ENCODE results near the gene KRTAP10-2. TPM values are rescaled to one million over a fixed set of nuclear protein-coding genes. Genes with fewer than 3 reads are reported as not detected.
"Not testable (repeated sequence)": the region's sequence is repeated elsewhere in the genome, so short reads cannot be mapped to it uniquely, and the experiment has no call there.

Gene KRTAP10-2
- total RNA-seq, 1 experiment from 2014 or later = not detected

DNA sequence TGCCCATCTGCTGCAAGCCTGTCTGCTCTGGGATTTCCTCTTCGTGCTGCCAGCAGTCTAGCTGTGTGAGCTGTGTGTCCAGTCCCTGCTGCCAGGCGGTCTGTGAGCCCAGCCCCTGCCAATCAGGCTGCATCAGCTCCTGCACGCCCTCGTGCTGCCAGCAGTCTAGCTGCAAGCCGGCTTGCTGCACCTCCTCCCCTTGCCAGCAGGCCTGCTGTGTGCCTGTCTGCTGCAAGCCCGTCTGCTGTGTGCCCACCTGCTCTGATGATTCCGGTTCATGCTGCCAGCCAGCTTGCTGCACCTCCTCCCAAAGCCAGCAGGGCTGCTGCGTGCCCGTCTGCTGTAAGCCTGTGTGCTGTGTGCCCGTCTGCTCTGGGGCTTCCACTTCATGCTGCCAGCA, 49.8 kb upstream of the KRTAP10-2 start:
- not testable (repeated sequence) for H3K23me2 ChIP-seq (ENCODE audit: insufficient read length, low read depth, low read length, poor library complexity, severe bottlenecking); H4K5ac ChIP-seq (ENCODE audit: insufficient read length, low read depth, low read length); H3K4me2 ChIP-seq (ENCODE audit: insufficient read depth, insufficient read length, low read length); H3K4me1 ChIP-seq (ENCODE audit: insufficient read depth, low read length); H3K14ac ChIP-seq (ENCODE audit: insufficient read depth, low read length); H3K56ac ChIP-seq (ENCODE audit: insufficient read length, low read depth, low read length); H2AFZ ChIP-seq (ENCODE audit: low read length); H4K20me1 ChIP-seq (ENCODE audit: control insufficient read depth, insufficient read depth, insufficient read length); H3K79me1 ChIP-seq (ENCODE audit: insufficient read depth, low read depth, low read length, poor library complexity, severe bottlenecking); H3K36me3 Mint-ChIP-seq (ENCODE audit: insufficient read depth in 1 of 3, low read depth in 3 of 3); H2BK120ac ChIP-seq (ENCODE audit: low read depth, low read length, poor library complexity, severe bottlenecking); H3K4ac ChIP-seq (ENCODE audit: low read depth, low read length); H3K9ac ChIP-seq (ENCODE audit: extremely low read depth, insufficient read length, low read length); H2BK15ac ChIP-seq (ENCODE audit: low read depth, low read length); H3K4me3 Mint-ChIP-seq; H3K27ac ChIP-seq (ENCODE audit: insufficient read length, low read depth, low read length); H3K23ac ChIP-seq (ENCODE audit: insufficient read length, low read depth, low read length); H4K8ac ChIP-seq (replicated peaks; ENCODE audit: insufficient read length, low read depth, low read length); H3T11ph ChIP-seq (ENCODE audit: low read length); H4K91ac ChIP-seq (ENCODE audit: insufficient read length, low read depth, low read length); H3K9me3 ChIP-seq (ENCODE audit: control insufficient read depth, low read depth, low read length); H3K27me3 ChIP-seq (ENCODE audit: insufficient read depth, low read length); H2BK5ac ChIP-seq (ENCODE audit: insufficient read length, low read length); H2BK12ac ChIP-seq (ENCODE audit: insufficient read length, low read depth, low read length); H3K79me2 ChIP-seq (ENCODE audit: insufficient read depth, low read length); H3K9me3 Mint-ChIP-seq; H3K18ac ChIP-seq (ENCODE audit: insufficient read length, low read depth, low read length); H2AK5ac ChIP-seq (ENCODE audit: insufficient read length, low read length); H2BK20ac ChIP-seq (ENCODE audit: low read depth, low read length, poor library complexity, severe bottlenecking)
- H3K27ac Mint-ChIP-seq = peak overlapping the region in 1 of 3 experiments; percentile 82; a peak in 1 of 7 replicates
- no CpG with 5 or more reads among the region's 10 CpGs for WGBS (ENCODE audit: extremely low coverage, insufficient read length, low lambda C conversion rate)
- peaks cover 36 to 37% of the 10 kb centered on the region in 2 experiments for H3K4me1 Mint-ChIP-seq
- TF ChIP-seq, protein P1, sequence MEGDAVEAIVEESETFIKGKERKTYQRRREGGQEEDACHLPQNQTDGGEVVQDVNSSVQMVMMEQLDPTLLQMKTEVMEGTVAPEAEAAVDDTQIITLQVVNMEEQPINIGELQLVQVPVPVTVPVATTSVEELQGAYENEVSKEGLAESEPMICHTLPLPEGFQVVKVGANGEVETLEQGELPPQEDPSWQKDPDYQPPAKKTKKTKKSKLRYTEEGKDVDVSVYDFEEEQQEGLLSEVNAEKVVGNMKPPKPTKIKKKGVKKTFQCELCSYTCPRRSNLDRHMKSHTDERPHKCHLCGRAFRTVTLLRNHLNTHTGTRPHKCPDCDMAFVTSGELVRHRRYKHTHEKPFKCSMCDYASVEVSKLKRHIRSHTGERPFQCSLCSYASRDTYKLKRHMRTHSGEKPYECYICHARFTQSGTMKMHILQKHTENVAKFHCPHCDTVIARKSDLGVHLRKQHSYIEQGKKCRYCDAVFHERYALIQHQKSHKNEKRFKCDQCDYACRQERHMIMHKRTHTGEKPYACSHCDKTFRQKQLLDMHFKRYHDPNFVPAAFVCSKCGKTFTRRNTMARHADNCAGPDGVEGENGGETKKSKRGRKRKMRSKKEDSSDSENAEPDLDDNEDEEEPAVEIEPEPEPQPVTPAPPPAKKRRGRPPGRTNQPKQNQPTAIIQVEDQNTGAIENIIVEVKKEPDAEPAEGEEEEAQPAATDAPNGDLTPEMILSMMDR (conservative IDR thresholded peaks at IDR 0.05) = 0 out of 3 replicates have a peak, but pooled peaks have one; percentile 8
- peaks cover 11% of the 10 kb centered on the region for H3K27me3 Mint-ChIP-seq (ENCODE audit: low read depth)
- peak; percentile 30 for DNase-seq

DNA sequence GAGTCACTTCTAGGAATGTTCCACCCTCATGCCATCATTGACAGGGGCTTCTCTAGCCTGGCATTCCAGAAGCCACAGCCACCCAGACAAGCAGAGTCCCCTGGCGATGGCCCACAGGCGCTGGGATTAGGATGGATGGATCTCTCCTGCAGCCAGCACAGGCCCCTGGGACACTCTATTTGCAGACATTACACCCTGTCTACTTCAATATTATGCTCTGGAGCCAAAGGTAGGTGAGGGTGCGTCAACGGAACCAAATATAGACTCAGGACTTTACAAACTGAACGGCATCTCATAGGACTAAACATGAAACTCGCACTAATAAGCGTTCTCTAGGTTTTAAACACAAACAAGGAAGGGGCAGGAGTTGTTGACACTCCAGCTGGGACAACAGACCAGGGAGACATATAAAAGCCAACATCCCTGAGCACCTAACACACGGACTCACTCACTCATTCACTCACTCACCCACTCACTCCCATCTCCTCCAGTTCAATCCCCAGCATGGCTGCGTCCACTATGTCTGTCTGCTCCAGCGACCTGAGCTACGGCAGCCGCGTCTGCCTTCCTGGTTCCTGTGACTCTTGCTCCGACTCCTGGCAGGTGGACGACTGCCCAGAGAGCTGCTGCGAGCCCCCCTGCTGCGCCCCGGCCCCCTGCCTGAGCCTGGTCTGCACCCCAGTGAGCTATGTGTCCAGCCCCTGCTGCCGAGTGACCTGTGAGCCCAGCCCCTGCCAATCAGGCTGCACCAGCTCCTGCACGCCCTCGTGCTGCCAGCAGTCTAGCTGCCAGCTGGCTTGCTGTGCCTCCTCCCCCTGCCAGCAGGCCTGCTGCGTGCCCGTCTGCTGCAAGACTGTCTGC, 49.0 kb upstream of the KRTAP10-2 start, which contains the start of gene KRTAP10-7:
TSS of gene KRTAP10-7 (plus strand) at position 480 of the 861 bp plus-strand sequence. CDS start at position 505, 25 bp downstream.
- Mint-ChIP-seq H3K4me1 (peaks cover 37 to 38% of the 10 kb centered on the region in 2 experiments), H3K27ac (peak within 1 kb of the TSS in 2 of 3 experiments; percentile 55 to 90; a peak in 5 of 7 replicates), H3K27me3 (ENCODE audit: low read depth) (peaks cover 11% of the 10 kb centered on the region)
- H2BK120ac ChIP-seq (ENCODE audit: low read depth, low read length, poor library complexity, severe bottlenecking); H3K9ac ChIP-seq (ENCODE audit: extremely low read depth, insufficient read length, low read length); H3K4me2 ChIP-seq (ENCODE audit: insufficient read depth, insufficient read length, low read length); H4K5ac ChIP-seq (ENCODE audit: insufficient read length, low read depth, low read length); H2BK20ac ChIP-seq (ENCODE audit: low read depth, low read length, poor library complexity, severe bottlenecking); H3K36me3 Mint-ChIP-seq (ENCODE audit: insufficient read depth in 1 of 3, low read depth in 3 of 3); H3K56ac ChIP-seq (ENCODE audit: insufficient read length, low read depth, low read length); H3K14ac ChIP-seq (ENCODE audit: insufficient read depth, low read length); H2BK15ac ChIP-seq (ENCODE audit: low read depth, low read length); H3K4me1 ChIP-seq (ENCODE audit: insufficient read depth, low read length); H2BK12ac ChIP-seq (ENCODE audit: insufficient read length, low read depth, low read length); H2AK5ac ChIP-seq (ENCODE audit: insufficient read length, low read length); H3K79me2 ChIP-seq (ENCODE audit: insufficient read depth, low read length); H3K9me3 Mint-ChIP-seq; H3K27me3 ChIP-seq (ENCODE audit: insufficient read depth, low read length); H3K4ac ChIP-seq (ENCODE audit: low read depth, low read length); H3K9me3 ChIP-seq (ENCODE audit: control insufficient read depth, low read depth, low read length); H3K27ac ChIP-seq (ENCODE audit: insufficient read length, low read depth, low read length); H3K4me3 Mint-ChIP-seq; H3K23ac ChIP-seq (ENCODE audit: insufficient read length, low read depth, low read length); H3K18ac ChIP-seq (ENCODE audit: insufficient read length, low read depth, low read length); H3K79me1 ChIP-seq (ENCODE audit: insufficient read depth, low read depth, low read length, poor library complexity, severe bottlenecking); H2AFZ ChIP-seq (ENCODE audit: low read length); H3K23me2 ChIP-seq (ENCODE audit: insufficient read length, low read depth, low read length, poor library complexity, severe bottlenecking); H3T11ph ChIP-seq (ENCODE audit: low read length); H4K91ac ChIP-seq (ENCODE audit: insufficient read length, low read depth, low read length); H2BK5ac ChIP-seq (ENCODE audit: insufficient read length, low read length); H4K8ac ChIP-seq (replicated peaks; ENCODE audit: insufficient read length, low read depth, low read length); H4K20me1 ChIP-seq (ENCODE audit: control insufficient read depth, insufficient read depth, insufficient read length); DNase-seq: not testable (repeated sequence)
- no CpG with 5 or more reads among the region's 23 CpGs for WGBS (ENCODE audit: extremely low coverage, insufficient read length, low lambda C conversion rate)
